GM12801 (cell line): Measurements from ENCODE around the gene CCNL1.

ENCODE experiments used
- TF ChIP-seq, protein P1 (sequence below): IDR thresholded peaks from one replicate; pipeline ENCODE4 v1.5.1; 2011; ENCODE audit warnings: control low read depth; ENCODE audit not compliant: insufficient read length; ENCODE audit errors: extremely low read depth

CCNL1 gene

DNA sequence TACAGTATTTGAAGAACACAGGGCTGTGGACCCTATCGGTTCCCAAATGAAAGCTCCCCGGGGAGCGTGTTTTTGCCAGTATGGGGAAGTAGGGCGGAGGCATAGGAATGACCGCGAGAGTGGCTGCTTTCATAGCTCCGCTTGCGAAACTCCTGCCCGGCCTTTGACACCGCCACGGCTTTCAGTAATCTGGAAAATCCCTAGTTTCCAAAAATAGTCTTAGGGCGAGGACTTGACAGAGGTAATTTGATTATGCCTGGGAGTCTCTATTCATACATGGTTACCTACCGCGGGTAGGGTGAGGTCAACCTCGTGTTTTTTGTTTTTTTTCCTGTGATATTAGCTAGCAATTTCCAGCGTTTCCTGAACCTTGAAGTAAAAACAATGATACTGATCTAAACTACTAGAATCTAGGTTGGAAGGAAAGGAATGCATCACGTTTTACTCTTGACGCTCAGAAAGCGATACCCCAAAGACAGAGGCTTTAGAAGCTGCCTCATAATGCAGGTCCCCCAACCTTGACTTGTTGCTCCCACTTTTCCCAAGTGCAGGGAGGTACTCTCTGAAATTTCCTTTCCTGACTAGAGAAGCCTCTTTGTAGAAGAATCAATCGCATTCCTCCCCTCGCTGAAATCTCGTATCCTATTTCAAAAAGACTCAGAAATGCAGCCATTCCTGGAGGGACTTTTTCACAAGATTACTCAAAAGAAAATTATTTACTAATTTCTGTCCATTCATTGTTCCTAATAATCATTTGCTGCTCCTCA is 894 bp upstream of the CCNL1 start:
- TF ChIP-seq, protein P1, sequence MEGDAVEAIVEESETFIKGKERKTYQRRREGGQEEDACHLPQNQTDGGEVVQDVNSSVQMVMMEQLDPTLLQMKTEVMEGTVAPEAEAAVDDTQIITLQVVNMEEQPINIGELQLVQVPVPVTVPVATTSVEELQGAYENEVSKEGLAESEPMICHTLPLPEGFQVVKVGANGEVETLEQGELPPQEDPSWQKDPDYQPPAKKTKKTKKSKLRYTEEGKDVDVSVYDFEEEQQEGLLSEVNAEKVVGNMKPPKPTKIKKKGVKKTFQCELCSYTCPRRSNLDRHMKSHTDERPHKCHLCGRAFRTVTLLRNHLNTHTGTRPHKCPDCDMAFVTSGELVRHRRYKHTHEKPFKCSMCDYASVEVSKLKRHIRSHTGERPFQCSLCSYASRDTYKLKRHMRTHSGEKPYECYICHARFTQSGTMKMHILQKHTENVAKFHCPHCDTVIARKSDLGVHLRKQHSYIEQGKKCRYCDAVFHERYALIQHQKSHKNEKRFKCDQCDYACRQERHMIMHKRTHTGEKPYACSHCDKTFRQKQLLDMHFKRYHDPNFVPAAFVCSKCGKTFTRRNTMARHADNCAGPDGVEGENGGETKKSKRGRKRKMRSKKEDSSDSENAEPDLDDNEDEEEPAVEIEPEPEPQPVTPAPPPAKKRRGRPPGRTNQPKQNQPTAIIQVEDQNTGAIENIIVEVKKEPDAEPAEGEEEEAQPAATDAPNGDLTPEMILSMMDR: no peak

DNA sequence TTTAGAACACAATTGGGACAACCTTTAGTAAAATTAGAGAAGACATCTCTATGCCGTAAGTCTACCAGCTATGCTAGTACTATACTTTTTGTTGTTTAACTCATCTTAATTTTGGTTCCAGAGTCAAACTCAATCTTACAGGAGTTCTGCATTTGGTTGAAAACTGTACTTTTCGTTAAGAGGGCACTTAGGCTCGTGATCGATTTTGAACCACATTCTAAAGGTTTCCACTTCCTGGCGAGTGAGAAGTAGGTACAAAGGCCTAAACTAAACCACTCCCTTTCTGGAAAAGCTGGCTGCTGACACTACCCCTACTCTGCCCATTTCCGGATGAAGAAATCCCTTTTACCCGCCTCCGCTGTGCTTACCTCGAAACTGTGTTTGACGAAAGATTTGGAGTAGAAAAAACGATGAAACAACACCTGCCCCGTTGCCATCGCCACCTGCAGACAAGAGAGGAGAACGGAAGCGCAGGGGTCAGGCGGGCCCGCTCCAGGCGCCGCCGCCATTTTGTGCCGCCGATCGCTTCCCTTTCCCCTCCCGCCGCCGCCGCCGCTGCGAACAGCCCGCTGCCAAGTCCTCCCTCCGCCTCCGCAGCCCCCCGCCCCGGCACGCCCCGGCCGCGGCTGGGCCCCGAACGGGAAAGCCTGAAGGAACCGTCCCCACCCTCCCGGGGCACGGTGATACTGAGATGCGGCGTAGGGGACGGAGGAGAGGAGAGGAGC is 748 bp downstream of the CCNL1 start:
- TF ChIP-seq, protein P1: no peak

DNA sequence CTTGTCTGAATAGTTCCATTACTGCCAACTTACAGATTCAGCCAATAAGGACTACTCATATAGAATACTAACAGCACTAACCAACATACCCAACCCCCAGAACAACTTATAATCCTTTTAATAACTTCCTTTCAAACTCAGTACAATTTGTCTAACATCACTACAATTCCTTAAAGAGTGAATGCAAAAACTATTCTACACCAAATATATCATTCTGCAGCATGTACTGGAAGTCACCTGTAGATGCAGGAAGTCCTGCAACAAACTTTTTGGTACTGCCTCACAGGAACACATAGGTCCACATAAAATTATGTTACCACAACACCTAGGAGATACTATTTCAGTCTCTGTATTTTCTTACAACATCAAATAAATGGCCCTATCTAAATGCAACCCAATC is 2.1 kb downstream of the CCNL1 start:
- TF ChIP-seq, protein P1: no peak

DNA sequence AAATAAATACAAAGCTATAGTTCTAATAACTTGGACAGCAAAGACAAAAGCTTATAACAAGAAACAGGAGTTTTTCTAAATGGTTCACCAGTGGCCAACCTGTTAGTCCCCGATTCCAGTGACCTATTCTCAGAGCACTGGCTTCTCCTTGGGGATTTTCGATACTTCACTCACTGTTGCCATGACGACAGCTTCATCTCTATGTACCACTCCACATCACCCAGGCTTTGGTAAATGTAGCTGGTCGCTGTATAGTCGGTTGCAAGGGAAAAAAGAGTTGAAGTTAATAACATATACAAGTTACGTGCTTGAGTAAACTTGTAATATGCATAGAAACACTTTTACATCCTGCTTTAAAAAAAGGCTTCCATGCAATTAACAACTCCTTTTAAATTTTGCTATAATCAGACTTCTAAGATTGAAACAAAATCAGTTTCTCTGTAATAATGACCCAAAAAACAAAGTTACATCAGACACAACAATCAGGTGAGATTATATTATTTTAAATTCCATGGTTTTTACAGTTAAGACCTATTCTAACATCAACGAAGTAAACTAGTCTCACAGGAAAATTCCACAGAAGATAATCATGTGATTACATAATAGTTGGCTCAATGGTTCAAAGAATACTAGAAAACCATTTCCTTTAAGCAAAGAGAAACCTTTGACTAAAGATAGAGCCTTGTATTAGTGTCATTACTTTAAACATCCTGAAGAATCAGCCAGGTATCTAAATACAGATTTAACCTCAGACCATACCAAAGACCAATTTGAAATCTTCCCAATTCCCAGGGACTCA is 2.9 kb downstream of the CCNL1 start:
- TF ChIP-seq, protein P1: no peak

DNA sequence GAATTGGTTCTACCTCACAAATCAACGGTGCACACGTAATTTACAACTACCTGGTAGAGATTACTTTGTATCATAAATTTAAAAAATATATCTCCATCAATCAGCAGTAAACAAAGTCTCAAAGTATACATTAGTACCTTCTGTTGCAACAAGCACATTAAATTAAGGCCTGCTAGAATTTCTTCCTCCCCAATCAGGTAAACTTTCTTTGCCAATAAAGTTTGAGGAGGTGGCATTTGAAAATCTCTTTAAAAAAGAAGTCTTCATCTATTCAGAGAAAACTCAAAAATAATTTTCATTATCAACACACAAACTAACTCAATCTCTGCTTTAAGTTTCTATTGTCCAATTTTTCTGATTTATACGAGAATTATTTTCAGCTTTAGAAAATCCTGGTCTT is 4.4 kb downstream of the CCNL1 start:
- TF ChIP-seq, protein P1: no peak

DNA sequence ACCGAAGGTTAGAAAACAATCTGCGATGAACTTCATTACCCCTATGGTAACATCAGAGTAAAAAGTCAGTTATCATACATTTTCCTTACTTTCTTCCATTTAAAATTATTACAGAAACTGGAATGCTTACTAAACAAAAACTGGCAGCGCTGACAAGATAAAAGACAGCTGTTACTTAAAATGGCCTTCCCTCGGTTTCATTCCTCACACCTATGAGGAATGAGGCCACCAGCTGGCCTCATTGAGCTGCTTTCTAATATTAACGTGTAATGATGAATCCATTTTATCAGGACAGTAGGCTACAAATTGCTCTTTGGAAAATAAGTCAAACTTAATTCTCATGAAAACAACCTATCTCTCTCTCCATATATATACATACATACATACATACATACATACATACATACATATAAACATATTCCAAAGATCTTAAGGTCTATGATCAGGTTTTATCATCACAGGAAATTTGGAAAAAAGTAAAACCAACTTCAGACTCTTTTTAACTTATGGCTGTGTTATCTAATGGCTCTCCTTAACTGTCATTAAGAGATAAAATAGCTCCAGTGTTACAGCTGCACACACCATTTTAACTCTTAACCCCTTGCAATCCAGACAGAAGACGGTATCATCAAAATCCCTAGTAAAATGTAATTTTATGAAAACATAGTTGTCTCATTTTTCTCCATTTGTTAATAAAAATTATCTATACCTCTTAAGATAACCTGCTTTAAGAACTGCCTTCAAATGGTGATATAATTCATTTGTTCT is 5.2 kb downstream of the CCNL1 start:
- TF ChIP-seq, protein P1: no peak
